Measurements from ENCODE around the gene DST.

GRCh38 chr6:56686429-56686828, 43.7 kb upstream of the DST start:
- TF ChIP-seq CTCF (IDR thresholded peaks at IDR 0.05): no peak
- TF ChIP-seq POLR2A (IDR thresholded peaks at IDR 0.05): no peak
